Aorta (tissue), 5 donors: Measurements from ENCODE around the gene KLK4. TPM values are rescaled to one million over a fixed set of nuclear protein-coding genes. Genes with fewer than 3 reads are reported as not detected.

Experiments used
- ATAC-seq: fragments of 200-7000 bp; cut with Tn5 transposase; one replicate; pipeline ENCODE4 v1.9.1; 2022; ENCODE audit warnings: moderate library complexity; ENCODE audit not compliant: low FRiP score
- DNase-seq, 2 donors: peaks; one replicate each; pipeline ENCODE4 v3.0.0-alpha.2; 2020
- H3K27ac ChIP-seq, 2 donors: one replicate each; pipeline ENCODE4 v1.5.1; 2013; ENCODE audit warnings: low read length in 2 of 2, mild to moderate bottlenecking in 2 of 2, moderate library complexity in 2 of 2, control low read depth in 1 of 2, inconsistent platforms in 1 of 2, low read depth in 1 of 2
- H3K27me3 ChIP-seq, 2 donors: one replicate each; pipeline ENCODE4 v1.6.1; 2013; ENCODE audit warnings: control low read depth in 1 of 2, low read length in 1 of 2, mild to moderate bottlenecking in 1 of 2, moderate library complexity in 1 of 2; ENCODE audit not compliant: insufficient read depth in 2 of 2, control insufficient read depth in 1 of 2
- H3K36me3 ChIP-seq, 2 donors: one replicate each; pipeline ENCODE4 v1.6.1; 2013; ENCODE audit warnings: control low read depth in 1 of 2, low read length in 1 of 2, mild to moderate bottlenecking in 1 of 2; ENCODE audit not compliant: insufficient read depth in 2 of 2, control insufficient read depth in 1 of 2
- H3K4me1 ChIP-seq, 2 donors: one replicate each; pipeline ENCODE4 v1.6.1; 2013; ENCODE audit warnings: low read length in 2 of 2, control low read depth in 1 of 2, mild to moderate bottlenecking in 1 of 2, moderate library complexity in 1 of 2; ENCODE audit not compliant: insufficient read depth in 2 of 2, control insufficient read depth in 1 of 2
- H3K4me3 ChIP-seq, 2 donors: one replicate each; pipeline ENCODE4 v1.5.1; 2013; ENCODE audit warnings: low read length in 2 of 2, control low read depth in 1 of 2, mild to moderate bottlenecking in 1 of 2
- H3K9me3 ChIP-seq: one replicate; pipeline ENCODE4 v1.6.1; 2013; ENCODE audit warnings: mild to moderate bottlenecking, low read length; ENCODE audit not compliant: control insufficient read depth
- WGBS, 2 donors: extraction: QIAGEN DNeasy Blood & Tissue Kit; methylation state at CpG; one replicate each; pipeline ENCODE4 v1.1.7; 2013; 5-methylcytosine and 5-hydroxymethylcytosine counted together
- intact Hi-C, 2 donors: fragments of 100-400 bp; cut with DNase I; formaldehyde crosslinking; loops; one replicate each; pipeline versions ENCODE4 v1.14.2 to v1.15.0; 2022
- polyA plus RNA-seq, 2 donors: library from polyadenylated mRNA; stranded (reverse); fragments of 200-250 nt; gene quantifications; one replicate each; pipeline ENCODE4 v1.2.3, GENCODE V29; 2013
- total RNA-seq, 2 donors: library from RNA; stranded (reverse); fragmentation: NEBNext Ultra II Directional; extraction: Animal tissue kit (Norgen Biotek cat#: 25700); gene quantifications; one replicate each; pipeline ENCODE4 v1.2.1, GENCODE V29; 2021
- donor health status: healthy with polysubstance abuse.
- donor health status: Bipolar disorder and iron deficiency.
- donor health status: DM: no; HTN: no; CAD: no.
- donor health status: DM: no; HTN: no; CAD: no.
- donor health status: DM: yes; HTN: yes; CAD: no.

The KLK4 gene
- total and polyA plus RNA-seq, 4 donors = not detected

DNA sequence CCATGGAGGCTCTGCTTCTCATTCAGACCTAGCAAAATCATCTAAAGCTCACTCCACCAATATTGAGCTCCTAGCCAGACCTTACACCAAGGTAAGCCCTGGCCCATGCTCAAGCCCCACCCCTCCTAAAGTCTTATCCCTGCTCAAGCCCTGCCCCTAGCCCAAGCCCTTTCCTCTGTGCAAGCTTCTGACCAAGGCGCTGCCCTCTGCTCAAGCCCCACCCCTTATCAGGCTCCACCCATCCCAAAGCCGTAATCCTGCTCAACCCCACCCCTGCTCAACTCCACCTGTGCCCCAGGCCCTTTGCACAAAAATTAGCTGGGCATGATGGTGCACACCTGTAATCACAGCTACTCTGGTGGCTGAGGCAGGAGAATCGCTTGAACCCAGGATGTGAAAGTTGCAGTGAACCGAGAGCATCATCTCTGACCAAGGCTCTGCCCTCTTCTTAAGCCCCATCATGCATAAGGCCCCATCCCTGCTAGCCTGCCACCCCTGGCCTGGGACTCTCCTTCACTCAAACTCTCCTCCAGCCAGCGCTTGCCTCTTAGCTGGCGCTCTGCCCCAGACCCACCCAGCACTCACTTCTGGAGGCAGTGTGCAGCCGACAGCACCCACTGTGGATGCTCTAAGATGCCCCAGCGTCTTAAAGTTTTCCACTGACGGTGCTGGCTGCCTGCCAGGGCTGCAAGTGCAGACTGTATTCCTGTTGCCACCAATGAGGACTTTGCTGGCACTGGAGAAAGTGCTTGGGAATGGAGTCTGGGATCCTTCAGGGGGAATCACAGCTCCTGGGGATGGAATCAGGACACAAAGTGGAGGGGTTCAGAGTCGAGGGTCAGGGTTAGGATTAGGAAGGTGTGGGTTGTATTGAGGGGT is 16.5 kb downstream of the KLK4 start:
- 64 to 69% methylated on average over 10 of the region's 10 CpGs for WGBS, 2 donors
- H3K4me1 ChIP-seq = no peaks in the 10 kb centered on the region
- no peaks in the 10 kb centered on the region for H3K36me3 ChIP-seq
- no peak overlapping the region for H3K4me3 ChIP-seq
- H3K27me3 ChIP-seq = no peaks in the 10 kb centered on the region
- H3K27ac ChIP-seq = no peak overlapping the region
- ATAC-seq (no peak), DNase-seq (no peak)
- no peaks in the 10 kb centered on the region for H3K9me3 ChIP-seq
- intact Hi-C loops = no loop called here

DNA sequence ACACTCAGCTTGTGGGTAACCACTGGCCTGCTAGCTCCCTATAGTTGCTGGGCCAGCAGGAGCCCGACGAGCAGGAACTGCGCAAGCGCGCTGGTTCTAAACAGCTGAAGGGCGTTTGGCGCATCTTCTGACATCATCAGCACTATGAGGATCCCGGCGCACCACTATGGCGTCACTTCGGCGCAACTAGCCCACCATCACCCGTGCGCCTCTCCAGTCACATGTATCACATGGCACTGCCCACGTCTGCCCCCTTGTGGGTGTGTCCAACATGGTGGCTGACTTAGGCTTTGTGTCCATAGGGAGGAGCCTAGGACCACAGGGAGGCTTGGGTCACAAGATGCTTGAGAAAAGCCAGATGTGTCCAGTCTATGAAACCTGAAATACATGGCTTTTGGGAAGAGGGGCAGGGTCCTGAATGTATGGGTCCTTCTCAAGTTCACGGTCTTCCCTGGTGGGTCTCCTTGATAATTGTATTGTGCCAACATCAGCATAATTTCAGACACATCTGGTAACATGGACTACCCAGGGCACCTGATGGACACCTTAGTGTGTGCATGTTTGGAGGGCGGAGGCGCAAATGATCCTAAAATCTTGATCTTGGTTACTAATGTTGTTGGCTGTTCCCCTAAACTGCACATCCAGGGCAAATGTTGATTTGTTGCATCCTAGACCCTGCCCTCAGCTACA is 18.0 kb downstream of the KLK4 start:
- Histone ChIP-seq H3K4me3 (no peak overlapping the region), H3K4me1 (no peaks in the 10 kb centered on the region), H3K27ac (no peak overlapping the region), H3K27me3 (no peaks in the 10 kb centered on the region), H3K36me3 (no peaks in the 10 kb centered on the region), H3K9me3 (no peaks in the 10 kb centered on the region)
- intact Hi-C loops = no loop called here
- no peak for DNase-seq
- no peak for ATAC-seq
- WGBS, 2 donors = 90 to 91% methylated on average over 18 of the region's 18 CpGs

DNA sequence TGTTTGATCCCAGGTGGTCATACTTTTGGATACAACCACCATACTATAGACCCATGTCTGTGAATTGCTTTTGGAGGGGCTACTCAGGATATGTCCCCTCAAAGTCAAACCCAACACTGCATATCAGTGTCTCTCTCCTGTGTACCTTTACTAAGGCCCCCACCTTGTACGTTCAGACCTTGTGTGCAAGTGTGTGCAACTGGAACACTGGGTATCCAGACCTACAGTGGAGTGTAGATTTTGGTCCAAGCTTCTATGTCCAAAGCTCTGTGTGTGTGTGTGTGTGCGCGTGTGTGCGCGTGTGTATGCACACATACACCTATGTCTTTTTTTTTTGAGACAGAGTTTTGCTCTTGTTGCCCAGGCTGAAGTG is 20.0 kb downstream of the KLK4 start:
- ATAC-seq = no peak
- Histone ChIP-seq H3K4me1 (no peaks in the 10 kb centered on the region), H3K27ac (no peak overlapping the region), H3K36me3 (no peaks in the 10 kb centered on the region), H3K4me3 (no peak overlapping the region), H3K9me3 (no peaks in the 10 kb centered on the region), H3K27me3 (no peaks in the 10 kb centered on the region)
- 81 to 90% methylated on average over 5 of the region's 5 CpGs for WGBS, 2 donors
- DNase-seq = no peak
- intact Hi-C loops = no loop called here

DNA sequence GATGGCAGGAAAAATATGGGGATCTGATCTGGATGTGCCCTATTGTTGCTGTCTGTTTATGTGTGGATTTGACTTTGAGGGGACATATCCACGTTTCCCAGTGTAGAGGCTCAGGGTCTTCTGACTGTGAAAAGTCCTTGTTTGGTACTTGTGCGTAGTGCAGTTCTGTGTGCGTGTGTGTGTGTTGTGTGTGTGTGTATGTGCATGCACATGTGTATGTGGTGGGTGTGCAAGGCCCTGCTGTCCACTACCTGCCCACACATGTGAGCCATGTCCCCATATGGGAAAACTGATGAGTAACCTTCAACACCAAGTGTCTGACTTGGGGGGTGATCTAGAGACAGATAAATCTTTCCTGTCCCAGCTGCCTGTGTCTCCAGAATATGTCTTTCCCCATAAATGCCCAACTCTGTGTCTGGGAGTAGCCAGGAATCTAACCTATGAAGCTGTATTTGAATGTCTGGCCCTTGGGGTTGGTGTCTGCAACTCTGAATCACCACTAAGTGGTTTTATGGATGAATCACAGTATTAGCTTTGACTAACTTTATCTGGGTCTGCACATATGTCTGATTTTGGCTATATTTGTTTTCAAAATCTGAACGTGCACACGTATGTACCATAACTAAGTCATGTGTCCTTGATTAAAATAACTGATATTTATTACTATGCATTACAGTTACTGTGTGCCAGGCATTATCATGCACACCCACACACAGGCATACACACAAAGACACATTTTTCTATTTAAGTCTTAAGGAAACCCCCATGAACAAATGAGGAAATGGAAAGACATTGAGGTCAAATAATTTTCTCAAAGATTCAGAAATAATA is 20.6 kb downstream of the KLK4 start:
- Histone ChIP-seq H3K4me3 (no peak overlapping the region), H3K4me1 (no peaks in the 10 kb centered on the region), H3K27me3 (no peaks in the 10 kb centered on the region), H3K36me3 (no peaks in the 10 kb centered on the region), H3K27ac (no peak overlapping the region), H3K9me3 (no peaks in the 10 kb centered on the region)
- ATAC-seq (no peak), DNase-seq (no peak)
- intact Hi-C loops = no loop called here
- WGBS, 2 donors = 55 to 59% methylated on average over 5 of the region's 5 CpGs

DNA sequence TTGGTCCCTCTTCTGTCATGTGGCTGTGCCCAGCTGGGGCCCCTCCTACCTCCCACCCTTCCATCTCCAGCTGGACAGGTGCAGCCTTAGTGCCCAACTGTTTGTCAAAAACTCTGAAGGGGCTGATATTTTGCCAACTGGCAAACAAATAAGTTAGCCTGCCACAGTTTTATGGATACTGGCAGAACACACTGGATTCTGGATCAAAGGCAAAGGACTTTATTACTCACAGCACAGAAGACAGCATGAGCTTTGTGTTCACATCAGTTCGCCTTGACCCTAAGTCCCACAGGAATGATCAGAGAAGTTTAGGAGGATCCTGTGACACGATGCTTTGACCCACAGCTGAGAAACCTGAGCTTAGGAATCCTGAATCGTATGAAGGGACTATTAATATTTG is 21.6 kb downstream of the KLK4 start:
- no peak overlapping the region for H3K27ac ChIP-seq
- H3K4me3 ChIP-seq = no peak overlapping the region
- WGBS, 2 donors = 49% methylated on average over 3 of the region's 3 CpGs
- ATAC-seq (no peak), DNase-seq (no peak)
- H3K36me3 ChIP-seq = no peaks in the 10 kb centered on the region
- no peaks in the 10 kb centered on the region for H3K9me3 ChIP-seq
- intact Hi-C loops = no loop called here
- no peaks in the 10 kb centered on the region for H3K27me3 ChIP-seq
- H3K4me1 ChIP-seq = no peaks in the 10 kb centered on the region

DNA sequence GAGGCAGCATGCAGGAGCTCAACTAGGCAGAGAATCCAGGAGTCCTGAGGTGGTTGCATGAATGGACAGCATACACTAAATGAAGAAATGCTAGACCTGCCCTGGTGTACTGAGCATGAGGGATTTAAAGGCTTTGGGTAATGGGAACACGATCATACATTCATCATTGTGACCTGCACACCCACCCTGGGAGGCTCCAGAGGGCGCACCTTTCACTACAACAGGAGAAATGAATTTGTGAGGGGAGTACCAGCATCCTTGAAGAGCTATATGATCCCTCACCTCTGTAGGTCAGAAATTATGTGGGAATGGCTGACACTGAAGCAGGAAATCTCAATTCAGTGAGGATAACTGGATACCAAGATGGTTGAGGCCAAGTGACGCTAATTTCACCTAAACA is 29.0 kb downstream of the KLK4 start:
- H3K27ac ChIP-seq = no peak overlapping the region
- WGBS, 2 donors = 53 to 62% methylated on average over 3 of the region's 3 CpGs
- H3K27me3 ChIP-seq = no peaks in the 10 kb centered on the region
- no peak for DNase-seq
- no peaks in the 10 kb centered on the region for H3K36me3 ChIP-seq
- intact Hi-C loops = no loop called here
- H3K4me1 ChIP-seq = no peaks in the 10 kb centered on the region
- H3K4me3 ChIP-seq = no peak overlapping the region
- no peak for ATAC-seq
- H3K9me3 ChIP-seq = no peaks in the 10 kb centered on the region

DNA sequence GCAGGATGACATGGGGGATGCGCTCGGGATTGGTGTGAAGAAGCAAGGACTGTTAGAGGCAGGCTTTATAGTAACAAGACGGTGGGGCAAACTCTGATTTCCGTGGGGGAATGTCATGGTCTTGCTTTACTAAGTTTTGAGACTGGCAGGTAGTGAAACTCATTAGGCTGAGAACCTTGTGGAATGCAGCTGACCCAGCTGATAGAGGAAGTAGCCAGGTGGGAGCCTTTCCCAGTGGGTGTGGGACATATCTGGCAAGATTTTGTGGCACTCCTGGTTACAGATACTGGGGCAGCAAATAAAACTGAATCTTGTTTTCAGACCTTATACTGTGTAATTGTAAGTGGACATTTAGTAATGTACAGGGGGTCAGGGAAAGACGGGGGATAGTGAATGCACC is 31.0 kb downstream of the KLK4 start:
- intact Hi-C loops = no loop called here
- Histone ChIP-seq H3K4me1 (no peaks in the 10 kb centered on the region), H3K27ac (no peak overlapping the region), H3K36me3 (no peaks in the 10 kb centered on the region), H3K27me3 (no peaks in the 10 kb centered on the region), H3K4me3 (no peak overlapping the region), H3K9me3 (no peaks in the 10 kb centered on the region)
- ATAC-seq = no peak
- DNase-seq = no peak
- WGBS, 2 donors = 71 to 75% methylated on average over 5 of the region's 5 CpGs

DNA sequence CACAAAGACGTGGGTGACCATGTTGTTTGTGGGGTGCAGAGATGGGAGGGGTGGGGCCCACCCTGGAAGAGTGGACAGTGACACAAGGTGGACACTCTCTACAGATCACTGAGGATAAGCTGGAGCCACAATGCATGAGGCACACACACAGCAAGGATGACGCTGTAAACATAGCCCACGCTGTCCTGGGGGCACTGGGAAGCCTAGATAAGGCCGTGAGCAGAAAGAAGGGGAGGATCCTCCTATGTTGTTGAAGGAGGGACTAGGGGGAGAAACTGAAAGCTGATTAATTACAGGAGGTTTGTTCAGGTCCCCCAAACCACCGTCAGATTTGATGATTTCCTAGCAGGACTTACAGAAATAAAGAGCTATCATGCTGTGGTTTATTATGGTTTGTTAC is 32.3 kb downstream of the KLK4 start:
- ATAC-seq = no peak
- intact Hi-C loops = no loop called here

More for the DNA sequence above, 32.3 kb downstream of the KLK4 start:
- WGBS, 2 donors = 51 to 57% methylated on average over 5 of the region's 5 CpGs
- H3K4me3 ChIP-seq = no peak overlapping the region
- no peaks in the 10 kb centered on the region for H3K36me3 ChIP-seq
- H3K4me1 ChIP-seq = no peaks in the 10 kb centered on the region
- H3K27ac ChIP-seq = no peak overlapping the region
- H3K27me3 ChIP-seq = no peaks in the 10 kb centered on the region
- no peak for DNase-seq
- H3K9me3 ChIP-seq = no peaks in the 10 kb centered on the region
